HL-60/S4 treated with phorbol 12-myristate 13-acetate at 8.2 ng/mL for 4 days and 3 days (cell line): ENCODE measurements around the gene CRACR2B.

Experiments
- in situ Hi-C: fragments of 300-500 bp; cut with MboI; formaldehyde crosslinking; loops from 2 replicates; pipeline ENCODE4 v1.15.0; 2022; ENCODE audit warnings: low sequenced_read_pairs

The CRACR2B gene

DNA sequence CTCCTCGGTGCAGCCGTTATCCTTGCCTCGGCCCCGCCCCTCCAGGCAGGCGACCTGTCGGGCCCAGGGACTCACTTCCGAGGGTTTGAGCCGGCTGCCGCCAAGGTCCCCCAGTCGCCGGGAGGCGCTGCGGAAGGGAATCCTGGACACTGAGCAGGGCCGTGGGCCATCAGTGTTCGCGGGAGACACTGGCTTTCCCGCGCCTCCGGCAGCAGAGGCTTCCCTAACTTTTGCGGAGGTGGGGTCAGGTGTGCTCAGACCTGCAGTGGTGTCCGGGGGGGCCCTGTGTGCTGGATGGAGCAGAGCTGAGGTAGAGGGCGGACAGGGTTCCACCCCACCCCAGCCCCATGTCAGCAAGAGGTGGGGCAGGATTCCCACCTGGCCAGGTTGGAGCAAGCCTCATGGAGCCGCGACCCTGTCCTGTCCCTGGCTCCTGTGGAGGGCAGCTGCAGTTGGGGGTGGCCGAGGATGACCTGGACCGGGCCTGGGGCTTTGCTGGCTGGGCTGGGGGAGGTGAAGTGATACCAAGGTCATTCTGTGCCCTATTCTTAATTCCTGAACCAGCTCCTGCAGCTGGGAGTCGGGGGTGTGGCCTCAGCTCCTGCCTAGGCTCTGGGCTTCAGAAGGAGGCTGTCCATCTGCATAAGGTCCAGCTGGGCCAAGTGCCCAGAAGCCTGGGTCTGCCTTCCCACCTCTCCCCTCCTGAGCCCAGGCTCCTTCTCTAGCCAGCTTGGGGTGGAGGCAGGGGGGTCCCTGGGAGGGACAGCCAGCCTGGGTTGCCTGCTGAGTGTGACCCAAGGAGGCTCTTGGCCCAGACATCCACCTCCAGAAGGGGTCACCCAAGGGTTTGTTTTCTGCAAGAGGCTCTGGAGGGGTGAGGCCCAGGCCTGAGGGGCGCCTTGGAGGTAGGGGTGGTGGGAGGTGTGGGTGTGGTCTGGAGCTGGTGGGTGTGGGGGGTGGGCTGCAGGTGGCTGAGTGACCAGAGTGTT is 23.4 kb downstream of the CRACR2B start:
- in situ Hi-C loops: no loop called here

DNA sequence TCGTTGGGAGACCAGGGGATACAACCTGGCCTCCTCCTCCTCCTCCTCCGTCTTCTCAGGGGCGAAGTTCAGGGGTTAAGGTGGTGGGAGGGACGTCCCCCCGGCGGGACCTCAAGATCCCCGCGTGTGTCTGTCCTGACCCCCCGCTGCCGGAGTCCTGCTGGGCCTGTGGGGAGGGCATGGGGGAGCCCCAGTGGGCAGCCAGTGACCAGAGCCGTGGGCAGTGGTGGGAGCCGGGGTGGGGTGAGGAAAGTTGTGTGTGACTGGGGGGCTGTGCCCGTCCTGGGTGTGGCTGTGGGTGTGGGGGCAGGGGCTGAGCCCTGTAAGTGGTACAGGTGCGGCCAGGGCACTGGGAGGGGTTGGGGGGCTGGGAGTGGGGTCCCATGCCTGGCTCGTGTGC is 25.0 kb downstream of the CRACR2B start:
- in situ Hi-C loops: no loop called here

DNA sequence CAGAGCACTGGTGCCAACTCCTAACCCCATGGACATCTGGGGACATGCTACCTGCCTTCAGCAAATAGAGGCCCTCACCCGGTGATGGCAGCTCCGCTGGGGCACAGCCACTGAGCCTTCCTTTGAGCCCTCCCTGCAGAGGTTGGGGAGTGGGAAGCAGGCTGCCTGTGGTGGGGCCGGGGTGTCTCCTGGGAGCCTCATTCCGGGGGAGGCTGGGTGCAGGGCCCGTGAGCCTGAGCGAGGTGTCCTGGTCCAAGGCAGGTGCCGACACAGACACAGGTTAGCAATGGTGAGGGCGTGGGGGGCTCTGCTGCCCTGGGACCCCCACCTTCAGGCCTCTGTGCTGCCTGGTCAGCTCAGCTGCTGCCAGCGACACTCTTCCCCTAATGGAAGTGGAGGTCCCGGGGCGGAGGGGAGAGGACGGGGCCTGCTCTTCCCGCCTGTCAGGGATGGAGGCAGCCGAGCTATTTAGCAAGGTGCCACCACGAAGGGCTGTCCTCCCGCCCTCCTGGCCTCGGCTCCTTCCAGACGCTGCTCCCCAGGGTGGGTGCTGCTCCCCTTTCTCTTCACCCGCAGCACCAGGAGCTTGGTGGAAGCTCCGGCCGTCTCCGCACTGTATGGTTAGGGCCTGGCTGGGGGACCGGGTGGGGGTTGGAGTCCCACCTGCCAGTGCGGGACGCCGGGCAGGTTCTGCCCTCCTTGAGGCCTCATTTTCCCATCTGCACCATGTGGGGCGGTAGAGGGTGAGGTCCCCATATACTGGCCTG is 26.1 kb downstream of the CRACR2B start:
- in situ Hi-C loops: no loop called here

DNA sequence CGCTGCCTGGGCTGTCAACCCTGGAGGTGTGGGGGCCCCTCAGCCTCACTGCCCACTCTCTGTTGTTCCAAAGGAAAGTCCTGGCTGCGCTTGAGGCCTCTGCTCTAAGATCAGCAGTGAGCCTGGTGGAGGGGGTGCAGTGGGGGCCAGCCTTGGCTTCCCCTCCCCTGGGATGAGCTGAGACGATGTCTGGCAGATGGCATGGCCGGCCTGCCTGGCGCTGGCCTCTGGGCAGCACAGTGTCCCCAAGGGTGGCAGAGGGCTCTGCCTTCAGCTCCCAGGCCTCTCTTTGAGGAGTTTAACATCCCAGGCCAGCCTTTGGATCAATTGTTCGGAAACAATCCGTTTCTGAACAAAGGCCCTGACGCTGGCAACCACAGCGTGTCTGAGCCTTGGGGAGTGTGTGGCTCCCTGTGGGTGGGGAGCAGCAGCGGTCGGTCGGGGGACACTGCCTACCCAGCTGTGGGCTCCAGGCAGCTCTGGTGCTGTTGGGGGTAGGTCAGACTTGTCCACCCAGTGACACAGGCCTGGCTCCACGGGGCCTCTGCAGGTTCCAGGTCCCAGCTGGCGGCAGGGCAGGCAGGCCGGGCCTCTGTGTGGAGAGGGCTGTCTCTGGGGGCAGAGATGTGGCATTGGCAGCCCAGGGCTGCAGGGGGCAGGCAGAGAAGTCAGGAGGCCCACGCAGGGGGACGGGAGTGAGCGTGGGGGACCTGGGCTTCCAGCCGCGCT is 27.0 kb downstream of the CRACR2B start:
- in situ Hi-C loops: no loop called here

DNA sequence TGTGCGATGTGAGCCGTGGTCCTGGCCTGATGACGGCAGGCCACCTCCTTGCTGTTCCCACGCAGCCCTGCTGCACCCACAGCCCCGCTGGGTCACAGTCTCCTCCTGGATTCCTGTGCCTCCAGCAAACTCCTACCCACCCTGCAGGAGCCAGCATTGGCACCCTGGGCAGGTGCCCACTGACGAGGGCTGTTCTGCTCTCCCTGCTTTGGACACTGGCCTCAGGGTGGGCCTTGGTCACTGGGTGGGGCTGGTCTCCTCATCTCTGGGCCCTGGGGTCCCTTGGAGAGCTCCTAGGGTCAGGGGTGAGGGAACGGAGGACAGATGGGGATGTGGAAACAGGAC is 27.6 kb downstream of the CRACR2B start:
- in situ Hi-C loops: no loop called here

DNA sequence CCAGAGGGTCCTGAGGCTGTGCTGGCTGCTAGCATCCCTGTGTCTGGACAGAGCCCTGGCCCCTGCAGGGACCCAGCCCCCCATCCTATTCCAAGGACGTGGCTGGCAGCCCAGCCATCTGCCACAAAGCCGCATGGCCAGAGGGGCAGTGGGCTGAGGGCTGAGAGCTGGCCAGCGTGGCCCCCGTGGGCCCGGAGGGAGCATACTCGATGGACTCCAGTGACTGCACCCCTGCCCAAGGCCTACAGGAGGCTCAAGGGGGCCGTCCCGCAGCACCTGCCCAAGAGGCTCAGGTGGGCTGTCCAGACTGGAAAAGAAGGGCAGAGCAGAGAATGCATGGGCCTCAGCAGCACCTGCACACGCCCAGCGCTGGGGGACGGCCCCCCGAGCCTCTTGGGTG is 28.1 kb downstream of the CRACR2B start:
- in situ Hi-C loops: no loop called here

DNA sequence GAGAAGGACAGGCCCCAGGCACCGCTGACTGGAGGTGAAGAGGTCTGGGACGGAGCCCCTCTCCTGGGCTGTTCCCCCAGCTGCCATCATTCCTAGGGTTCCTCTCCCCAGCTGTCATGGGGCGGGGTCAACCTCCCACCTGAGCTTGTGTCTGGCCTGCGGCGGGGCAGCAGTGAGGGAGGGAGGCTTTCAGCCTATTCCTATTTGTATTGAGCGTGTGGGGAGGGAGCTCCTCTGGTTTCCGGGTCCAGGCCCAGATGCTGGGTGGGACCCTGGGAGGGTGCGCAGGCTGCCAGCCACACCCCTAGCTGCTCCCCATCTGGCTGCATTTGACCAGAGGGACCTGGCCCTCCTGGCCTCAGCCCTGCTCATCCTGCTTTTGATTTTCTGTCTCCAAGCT is 28.7 kb downstream of the CRACR2B start:
- in situ Hi-C loops: no loop called here

DNA sequence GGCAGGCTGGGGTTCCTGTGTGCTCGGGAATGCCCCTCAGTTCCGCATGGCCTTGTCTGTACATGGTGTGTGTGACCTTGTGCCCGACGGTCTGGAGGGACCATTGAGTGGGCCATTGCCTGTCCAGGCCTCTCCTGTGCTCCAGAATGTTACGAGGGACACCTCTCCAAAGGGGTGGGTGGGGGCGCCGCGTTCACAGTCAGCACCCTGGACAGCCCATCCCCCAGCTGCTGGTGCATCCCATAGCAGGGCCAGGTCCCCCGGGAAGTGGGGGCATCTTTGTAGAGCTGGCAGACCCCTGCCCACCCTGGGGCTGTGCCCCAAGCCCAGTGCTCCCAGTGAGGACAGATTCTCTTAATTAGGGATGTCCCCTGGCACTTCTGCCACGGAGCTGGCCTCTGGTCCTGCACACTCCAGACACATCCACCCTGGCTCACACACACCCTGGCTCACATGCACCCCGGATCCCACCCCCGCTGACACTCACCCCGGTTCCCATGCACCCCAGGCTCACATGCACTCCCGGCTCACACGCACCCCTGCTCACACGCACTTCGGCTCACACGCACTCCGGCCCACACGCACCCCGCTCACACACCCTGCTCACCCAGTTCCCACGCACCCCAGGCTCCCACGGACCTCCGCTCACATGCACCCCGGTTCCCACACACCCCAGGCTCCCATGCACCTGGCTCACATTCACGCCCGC is 30.5 kb downstream of the CRACR2B start:
- in situ Hi-C loops: no loop called here

DNA sequence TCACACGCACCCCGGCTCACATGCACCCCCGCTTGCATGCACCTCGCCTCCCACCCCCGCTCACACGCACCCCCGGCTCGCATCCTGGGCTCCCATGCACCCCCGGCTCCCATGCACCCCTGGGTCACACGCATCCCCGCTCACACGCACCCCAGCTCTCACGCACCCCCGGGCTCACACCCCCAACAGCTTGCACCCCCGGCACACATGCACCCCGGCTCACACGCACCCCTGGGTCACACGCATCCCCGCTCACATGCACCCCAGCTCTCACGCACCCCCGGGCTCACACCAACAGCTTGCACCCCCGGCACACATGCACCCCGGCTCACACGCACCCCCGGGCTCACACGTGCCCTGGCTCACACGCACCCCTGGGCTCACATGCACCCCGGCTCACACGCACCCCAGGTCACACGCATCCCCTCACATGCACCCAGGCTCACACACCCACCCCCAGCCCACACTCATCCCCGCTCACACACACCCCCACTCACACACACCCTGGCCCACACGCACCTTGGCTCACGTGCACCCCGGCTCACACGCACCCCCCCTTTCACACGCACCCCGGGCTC is 31.1 kb downstream of the CRACR2B start:
- in situ Hi-C loops: no loop called here

DNA sequence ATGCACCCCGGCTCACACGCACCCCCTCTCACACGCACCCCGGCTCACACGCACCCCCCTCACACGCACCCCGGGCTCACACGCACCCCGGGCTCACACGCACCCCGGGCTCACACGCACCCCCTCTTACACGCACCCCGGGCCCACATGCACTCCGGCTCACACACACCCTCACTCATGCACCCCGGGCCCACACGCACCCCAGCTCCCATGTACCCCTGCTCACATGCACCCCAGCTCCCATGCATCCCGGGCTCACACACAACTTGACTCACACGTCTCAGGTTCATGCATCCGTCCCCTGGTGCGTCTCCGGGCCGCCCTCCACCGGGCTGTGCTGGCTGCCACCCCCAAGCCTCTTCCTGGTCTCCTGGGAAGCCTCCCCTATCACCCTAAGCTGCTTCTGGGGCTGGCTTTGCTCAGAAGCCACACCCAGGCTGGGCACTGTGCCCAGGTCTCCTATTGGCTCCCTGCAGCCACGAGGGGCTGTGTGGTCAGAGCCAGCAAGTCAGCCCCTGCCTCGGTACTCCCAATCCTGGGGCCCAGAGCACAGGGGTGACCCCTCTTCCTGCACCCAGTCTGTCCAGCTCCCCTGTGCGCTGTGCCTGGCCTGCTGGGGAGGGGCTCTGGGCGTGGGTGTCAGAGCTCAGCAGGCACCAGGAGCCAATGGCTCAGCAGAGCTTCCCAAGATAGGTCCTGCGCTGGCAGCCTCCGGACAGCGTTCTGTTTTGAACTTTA is 31.8 kb downstream of the CRACR2B start:
- in situ Hi-C loops: no loop called here

DNA sequence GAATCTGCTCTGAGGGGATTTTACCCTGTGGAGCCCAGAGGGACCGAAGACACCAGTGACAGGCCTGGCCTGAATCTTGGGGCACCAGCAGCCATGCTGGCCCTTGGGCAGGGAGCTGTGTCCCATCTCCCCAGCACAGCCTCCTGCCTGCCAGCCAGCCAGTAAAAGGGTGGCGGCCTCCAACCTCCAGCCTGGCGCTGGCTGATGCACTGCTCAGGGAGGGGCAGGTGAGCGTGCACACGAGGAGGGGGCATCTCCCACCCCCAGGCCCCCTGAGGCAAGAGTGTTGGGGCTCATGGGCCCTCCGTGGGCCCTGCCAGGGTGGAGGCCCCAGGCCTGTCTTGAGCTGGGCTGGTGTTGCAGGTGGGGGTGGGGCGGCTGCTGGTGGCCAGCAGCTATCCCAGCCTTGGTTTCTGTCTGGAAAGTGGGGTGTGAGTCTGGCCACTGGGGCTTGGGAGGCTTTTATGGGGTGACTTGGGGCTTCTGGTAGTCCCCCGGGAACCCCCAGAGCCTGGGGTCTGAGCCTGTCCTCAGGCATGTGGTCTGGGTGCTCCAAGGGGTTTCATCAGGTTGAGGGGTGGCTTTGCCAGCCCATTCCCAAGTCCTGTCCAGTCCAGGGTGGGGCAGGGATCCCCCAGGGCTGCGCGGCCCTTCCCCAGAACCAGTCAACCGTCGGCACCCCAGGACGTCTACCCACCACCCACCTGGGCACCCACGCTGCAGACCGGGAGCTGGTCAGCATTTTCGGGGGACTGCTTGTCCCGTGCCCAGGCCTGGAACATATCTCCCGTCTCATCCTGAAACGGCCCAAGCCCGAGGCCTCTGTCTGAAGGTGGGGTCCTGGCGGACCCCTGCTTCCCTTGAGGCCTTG is 32.8 kb downstream of the CRACR2B start:
- in situ Hi-C loops: no loop called here

DNA sequence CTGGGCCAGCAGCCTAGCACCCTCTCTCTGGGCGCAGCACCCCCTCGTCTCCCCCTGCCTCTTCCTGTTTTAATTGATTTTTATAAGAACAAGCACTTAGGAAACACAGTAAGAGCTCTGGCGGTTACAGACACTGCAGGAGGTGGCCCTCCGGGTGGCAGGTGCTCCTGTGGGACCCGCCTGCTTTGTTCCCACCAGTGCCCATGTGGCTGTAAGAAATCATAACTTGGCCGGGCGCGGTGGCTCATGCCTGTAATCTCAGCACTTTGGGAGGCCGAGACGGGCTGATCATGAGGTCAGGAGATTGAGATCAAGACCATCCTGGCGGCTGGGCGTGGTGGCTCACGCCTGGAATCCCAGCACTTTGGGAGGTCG is 33.4 kb downstream of the CRACR2B start:
- in situ Hi-C loops: no loop called here

DNA sequence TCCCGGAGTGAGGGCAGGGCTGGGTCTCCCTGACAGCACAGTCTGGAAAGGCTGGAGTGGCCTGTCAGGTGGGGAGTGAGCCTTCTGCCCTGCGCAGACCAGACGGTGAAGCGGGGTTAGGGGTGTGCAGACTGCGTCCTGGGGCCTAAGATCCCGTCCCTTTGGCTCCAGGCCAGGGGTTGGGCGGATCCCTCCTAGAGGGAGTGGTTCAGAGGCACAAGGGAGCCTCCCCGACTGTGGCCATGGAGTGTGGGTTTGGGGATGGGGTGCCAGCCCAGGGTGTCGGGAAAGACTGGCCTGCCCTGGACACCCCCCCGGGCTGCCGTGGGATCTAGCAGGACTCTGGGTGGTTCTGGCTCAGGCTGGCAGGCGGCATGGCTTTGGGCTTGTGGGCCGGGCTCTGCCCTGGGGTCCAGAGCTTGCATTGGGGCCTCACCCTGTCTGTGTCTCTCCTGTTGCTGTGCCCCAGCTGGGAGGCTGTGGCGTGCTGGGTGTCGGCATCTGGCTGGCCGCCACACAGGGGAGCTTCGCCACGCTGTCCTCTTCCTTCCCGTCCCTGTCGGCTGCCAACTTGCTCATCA is 34.5 kb downstream of the CRACR2B start:
- in situ Hi-C loops: no loop called here

DNA sequence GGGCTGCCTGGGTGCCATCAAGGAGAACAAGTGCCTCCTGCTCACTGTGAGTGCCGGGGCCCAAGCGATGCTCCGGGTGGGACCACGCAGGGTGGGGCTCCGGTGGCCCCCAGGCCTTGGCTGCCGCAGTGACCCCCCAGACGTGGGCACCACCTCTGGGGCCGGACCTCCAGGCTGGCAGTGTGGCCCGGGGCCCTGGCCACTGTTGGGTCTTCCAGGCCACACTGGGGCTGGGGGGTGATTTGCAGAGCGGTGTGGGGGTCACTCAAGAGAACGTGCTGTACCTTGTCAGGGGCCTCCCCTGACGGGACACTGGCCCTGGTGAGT is 34.9 kb downstream of the CRACR2B start:
- in situ Hi-C loops: no loop called here

DNA sequence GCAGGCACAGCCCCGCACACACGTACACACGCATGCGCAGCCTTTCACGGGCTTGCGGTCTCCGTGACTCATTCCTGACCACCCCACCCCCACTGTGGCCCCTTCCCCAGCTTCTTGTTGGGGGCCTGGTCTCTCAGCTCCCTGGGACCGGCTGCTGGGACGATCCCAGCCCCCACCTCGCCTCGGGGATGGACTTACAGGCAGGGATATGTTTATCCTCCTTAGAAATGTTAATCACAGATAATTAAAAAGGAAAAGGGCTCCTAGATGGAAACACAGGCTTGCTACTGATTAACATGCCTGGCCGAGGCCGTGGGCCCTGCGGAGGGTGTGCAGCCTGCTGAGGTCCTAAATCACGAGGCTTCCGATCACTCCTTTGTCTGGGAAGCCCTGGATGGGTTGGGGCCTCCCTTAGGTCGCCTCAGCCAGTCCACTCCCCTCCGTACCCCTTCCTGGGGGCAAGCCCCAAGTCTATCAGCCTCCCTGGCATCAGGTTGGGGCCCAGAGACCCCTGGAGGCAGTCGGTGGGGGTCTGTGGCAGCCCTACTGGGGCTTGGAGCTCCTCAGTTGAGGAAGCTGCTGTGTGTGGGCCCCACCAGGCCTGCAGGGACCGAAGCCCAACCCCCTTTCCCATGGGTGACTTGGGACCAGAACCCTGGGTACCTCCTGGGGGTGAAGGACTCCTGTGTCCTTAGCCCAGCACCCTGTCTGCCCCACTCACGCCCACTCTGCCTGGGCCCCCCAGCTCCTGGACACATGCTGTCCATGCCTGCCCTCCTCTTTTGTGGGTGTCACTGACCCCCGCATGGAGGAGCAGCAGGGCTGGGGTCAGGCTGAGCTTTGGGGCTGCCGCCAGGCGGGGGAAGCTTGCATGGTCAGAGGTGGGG is 35.5 kb downstream of the CRACR2B start:
- in situ Hi-C loops: no loop called here

DNA sequence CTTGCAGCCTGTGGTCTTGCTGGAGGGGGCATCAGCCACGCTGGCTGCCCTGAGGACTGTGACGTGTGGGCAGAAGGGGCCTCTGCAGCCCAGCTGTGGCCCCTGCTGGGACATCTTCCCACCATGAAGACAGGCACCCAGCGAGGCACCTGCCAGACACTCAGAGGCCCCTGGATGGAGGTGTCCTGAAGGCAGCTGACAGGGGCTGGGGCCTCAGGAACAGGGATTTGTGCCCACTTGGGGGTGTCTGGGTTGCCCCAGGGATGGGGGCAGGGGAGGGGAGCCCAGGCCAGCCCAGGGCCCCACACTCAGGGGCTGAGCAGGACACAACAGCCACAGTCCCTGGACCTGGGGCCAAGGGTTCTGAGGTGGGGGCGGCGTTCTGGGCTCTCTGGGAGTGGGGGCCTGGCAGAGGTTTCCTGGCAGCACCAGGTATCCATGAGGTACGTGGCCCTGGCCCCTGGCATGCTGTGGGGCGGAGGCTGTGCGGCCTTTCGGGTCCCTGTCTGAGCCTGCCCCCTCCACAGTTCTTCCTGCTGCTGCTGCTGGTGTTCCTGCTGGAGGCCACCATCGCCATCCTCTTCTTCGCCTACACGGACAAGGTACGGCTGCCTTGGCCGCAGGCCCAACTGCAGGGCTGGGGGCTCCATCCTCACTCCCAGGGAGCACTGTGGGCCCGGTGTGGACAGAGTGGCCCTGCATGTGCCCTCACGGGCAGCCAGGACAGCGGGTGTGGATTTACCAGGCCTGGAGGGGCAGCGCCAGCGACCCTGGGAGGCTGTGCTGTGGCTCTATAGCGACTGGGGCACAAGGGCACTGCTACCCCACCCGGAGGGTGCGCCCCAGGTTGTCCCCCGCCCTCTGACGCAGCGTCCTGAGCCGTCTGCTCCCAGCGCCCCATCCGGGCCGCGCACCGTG is 36.5 kb downstream of the CRACR2B start:
- in situ Hi-C loops: no loop called here

DNA sequence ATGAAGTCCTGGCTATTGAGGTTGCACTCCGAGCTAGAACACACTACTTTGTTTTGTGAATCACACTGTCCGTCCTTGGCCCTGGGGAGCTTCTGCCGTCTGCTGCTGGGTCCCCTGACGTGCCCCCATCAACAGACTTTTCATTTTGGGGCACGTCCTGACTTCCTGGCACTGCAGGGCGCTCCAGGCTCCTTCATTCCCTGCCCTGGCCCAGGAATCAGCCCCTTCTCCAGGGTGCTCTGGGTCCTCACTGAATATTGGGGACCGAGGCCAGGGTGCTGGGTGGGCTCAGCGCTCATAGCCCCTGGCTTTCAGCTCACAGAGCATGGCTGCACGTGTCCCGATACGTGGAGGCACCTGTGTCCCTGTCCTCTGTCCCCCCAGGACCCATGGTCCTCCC is 37.2 kb downstream of the CRACR2B start:
- in situ Hi-C loops: no loop called here
